ENCODE results near the gene HMGCLL1.

HMGCLL1 gene

DNA sequence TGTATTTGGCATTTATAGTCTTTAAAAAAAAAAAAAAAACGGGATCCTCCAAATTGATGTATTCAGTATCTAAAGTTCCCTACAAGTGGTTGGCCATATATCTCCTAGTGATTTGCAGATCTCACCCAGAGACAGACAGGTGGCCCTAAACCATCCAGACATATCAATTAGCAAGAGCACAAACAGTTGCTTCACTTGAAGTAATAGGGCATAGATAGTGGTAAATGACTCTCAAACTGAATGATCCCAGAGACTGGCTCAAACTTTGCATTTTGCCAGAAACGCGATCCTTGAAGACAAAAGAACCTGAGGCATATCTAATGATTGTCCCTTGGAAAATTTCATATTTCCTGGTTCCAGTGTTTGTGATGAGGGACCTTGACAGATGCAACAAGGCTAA lies 54.6 kb downstream of the HMGCLL1 start:
- in situ Hi-C loops (cut with MboI; ENCODE audit: low pct_unique_long_range_greater_than_20kb, low sequenced_read_pairs, unreplicated experiment) = no loop called here
- TF ChIP-seq, protein P1, sequence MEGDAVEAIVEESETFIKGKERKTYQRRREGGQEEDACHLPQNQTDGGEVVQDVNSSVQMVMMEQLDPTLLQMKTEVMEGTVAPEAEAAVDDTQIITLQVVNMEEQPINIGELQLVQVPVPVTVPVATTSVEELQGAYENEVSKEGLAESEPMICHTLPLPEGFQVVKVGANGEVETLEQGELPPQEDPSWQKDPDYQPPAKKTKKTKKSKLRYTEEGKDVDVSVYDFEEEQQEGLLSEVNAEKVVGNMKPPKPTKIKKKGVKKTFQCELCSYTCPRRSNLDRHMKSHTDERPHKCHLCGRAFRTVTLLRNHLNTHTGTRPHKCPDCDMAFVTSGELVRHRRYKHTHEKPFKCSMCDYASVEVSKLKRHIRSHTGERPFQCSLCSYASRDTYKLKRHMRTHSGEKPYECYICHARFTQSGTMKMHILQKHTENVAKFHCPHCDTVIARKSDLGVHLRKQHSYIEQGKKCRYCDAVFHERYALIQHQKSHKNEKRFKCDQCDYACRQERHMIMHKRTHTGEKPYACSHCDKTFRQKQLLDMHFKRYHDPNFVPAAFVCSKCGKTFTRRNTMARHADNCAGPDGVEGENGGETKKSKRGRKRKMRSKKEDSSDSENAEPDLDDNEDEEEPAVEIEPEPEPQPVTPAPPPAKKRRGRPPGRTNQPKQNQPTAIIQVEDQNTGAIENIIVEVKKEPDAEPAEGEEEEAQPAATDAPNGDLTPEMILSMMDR (IDR thresholded peaks at IDR 0.05; ENCODE audit: extremely low read depth, insufficient read depth, missing control alignments) = no peak
- DNase-seq (ENCODE audit: low spot score) = no peak

DNA sequence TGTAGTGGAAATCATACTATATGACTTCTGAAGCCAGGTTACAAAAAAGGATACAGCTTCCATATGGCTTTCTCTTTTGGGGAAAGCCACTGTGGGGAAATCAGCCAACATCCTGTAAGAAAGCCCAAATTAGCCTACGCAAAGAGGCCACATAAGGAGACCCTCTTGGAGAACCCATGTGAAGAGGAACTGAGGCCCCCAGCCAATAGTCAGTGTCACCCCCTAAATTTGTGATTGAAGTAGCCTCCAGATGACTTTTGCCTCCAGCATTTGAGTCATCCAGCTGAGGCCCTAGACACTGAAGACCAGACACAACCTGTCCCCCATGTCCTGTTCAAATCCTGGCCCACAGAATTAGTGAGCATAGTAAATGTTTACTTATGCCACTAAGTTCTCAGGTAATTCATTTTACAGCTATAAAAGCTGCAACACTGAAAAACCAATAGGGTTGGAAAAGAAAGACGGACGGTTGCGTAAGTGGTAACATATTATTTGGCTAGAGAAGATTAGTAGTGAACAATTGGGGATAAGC lies 60.4 kb downstream of the HMGCLL1 start:
- TF ChIP-seq, protein P1 (IDR thresholded peaks at IDR 0.05; ENCODE audit: extremely low read depth, insufficient read depth, missing control alignments) = no peak
- DNase-seq (ENCODE audit: low spot score) = no peak
- in situ Hi-C loops (cut with MboI; ENCODE audit: low pct_unique_long_range_greater_than_20kb, low sequenced_read_pairs, unreplicated experiment) = no loop called here

DNA sequence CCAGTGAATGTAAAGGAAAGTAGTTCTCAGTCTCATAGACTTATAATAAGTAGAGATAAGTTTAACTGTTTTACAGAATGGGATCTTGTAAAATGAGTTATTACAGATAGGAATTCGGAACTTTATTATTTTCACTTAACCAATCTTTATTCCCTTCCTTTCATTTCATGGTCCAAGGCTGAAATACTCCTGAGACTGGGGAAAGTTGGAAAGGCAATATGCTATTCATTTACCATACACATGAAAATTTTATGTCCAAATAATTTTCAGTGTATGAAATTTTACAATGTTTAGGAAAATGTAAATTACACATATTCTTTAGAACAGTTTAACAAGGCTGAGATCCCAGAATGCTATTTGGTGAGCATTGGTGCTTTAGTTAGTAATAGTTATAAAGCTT lies 62.3 kb downstream of the HMGCLL1 start:
- TF ChIP-seq, protein P1 (IDR thresholded peaks at IDR 0.05; ENCODE audit: extremely low read depth, insufficient read depth, missing control alignments) = no peak
- in situ Hi-C loops (cut with MboI; ENCODE audit: low pct_unique_long_range_greater_than_20kb, low sequenced_read_pairs, unreplicated experiment) = no loop called here
- DNase-seq (ENCODE audit: low spot score) = no peak

DNA sequence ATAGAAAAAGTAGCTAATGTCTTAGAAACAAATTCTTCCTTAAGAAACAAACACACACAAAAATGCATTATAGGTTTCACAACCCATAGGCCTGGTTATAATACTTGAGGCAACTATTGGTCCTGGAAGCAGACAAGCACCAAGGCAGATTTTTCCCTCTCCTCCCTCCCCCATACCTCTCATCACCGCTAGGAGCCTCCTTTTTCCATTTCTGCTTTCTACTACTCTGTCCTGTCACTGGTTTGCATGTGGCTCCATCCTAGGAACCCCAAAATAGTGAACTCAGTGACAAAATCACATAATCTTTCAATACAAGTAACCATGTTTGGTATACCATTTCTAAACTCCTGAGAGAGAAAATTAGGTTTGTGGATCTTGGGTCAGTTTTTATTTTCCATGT lies 66.1 kb downstream of the HMGCLL1 start:
- in situ Hi-C loops (cut with MboI; ENCODE audit: low pct_unique_long_range_greater_than_20kb, low sequenced_read_pairs, unreplicated experiment) = no loop called here
- TF ChIP-seq, protein P1 (IDR thresholded peaks at IDR 0.05; ENCODE audit: extremely low read depth, insufficient read depth, missing control alignments) = no peak
- DNase-seq (ENCODE audit: low spot score) = no peak

DNA sequence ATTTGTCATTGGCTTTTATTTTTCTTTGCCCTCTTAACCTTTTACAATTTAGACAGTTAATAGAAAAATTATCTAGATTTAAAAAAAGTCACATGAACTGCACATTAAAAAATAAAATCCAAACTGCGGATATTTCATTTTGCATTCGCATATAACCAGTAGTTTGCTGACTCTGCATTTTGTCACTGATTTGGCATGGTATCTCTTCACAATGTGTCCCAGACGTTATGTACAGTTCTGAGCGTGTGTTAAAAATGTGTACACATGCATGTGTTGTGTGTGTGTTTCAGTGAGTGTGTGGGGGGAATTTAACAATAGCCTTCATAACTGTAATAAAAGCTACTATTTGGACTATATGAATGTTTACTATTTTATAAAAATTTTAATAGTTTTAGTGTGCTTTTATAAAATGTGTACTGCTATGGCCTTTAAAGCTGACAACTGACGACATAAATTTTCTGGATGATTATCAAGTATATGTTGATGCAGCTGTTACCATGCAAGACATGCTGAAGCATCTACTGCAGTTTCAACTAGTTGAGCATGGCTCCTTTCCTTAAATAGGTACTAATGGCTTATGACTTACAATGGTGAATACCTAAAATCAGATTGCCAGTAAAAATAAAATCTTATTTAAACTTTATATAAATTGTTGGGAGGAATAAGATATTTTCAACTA lies 67.7 kb downstream of the HMGCLL1 start:
- in situ Hi-C loops (cut with MboI; ENCODE audit: low pct_unique_long_range_greater_than_20kb, low sequenced_read_pairs, unreplicated experiment) = no loop called here
- no peak for DNase-seq (ENCODE audit: low spot score)
- TF ChIP-seq, protein P1 (IDR thresholded peaks at IDR 0.05; ENCODE audit: extremely low read depth, insufficient read depth, missing control alignments) = no peak

DNA sequence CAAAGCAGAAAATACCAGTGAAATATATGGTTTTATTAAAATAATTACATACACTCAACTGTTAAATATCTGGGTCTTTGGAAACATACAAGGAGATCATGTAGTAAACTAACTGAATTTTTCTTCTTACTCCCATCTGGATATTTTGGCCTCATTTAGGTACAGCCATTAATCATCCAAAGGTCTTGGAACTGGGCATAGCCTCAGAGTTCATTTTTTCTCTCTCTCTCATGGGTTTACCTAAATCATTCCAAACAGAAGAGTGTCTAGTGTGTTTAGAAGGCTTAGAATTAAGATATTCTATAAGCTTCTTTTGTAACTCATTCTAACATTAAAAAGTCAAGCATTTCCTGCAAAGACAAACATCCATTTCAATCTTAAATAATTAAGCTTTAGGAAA lies 79.4 kb downstream of the HMGCLL1 start:
- DNase-seq (ENCODE audit: low spot score) = no peak
- in situ Hi-C loops (cut with MboI; ENCODE audit: low pct_unique_long_range_greater_than_20kb, low sequenced_read_pairs, unreplicated experiment) = no loop called here
- TF ChIP-seq, protein P1 (IDR thresholded peaks at IDR 0.05; ENCODE audit: extremely low read depth, insufficient read depth, missing control alignments) = no peak
